CD14-positive monocyte (primary cell): Measurements from ENCODE around the gene UBE2I. TPM values are rescaled to one million over a fixed set of nuclear protein-coding genes. Genes with fewer than 3 reads are reported as not detected.

ENCODE experiments used
- DNase-seq, 3 donors: peaks; one replicate each; pipeline ENCODE4 v3.0.0-alpha.2; 2011 to 2022
- H2AFZ ChIP-seq: 2 replicates; pipeline ENCODE4 v1.6.0; 2012; ENCODE audit warnings: mild to moderate bottlenecking, low read depth, low read length, inconsistent platforms; ENCODE audit not compliant: insufficient read depth, poor library complexity, severe bottlenecking
- H3K27ac ChIP-seq, 2 donors: 1 replicate in 1 of 2; 2 replicates in 1 of 2; pipeline ENCODE4 v1.5.1; 2012 to 2013; ENCODE audit warnings: low read length in 2 of 2, control low read depth in 1 of 2, inconsistent platforms in 1 of 2, low read depth in 1 of 2, mild to moderate bottlenecking in 1 of 2
- H3K27me3 ChIP-seq, 2 donors: one replicate each; pipeline versions ENCODE4 v1.6.0 to v1.6.1; 2011 to 2013; ENCODE audit warnings: low read length in 2 of 2; ENCODE audit not compliant: control insufficient read depth in 2 of 2, insufficient read depth in 2 of 2
- H3K36me3 ChIP-seq, 2 donors: replicated peaks in 1 of 2; 1 replicate in 1 of 2; 2 replicates in 1 of 2; pipeline versions ENCODE4 v1.5.1 to v1.6.1; 2012 to 2013; ENCODE audit warnings: low read length in 2 of 2, control low read depth in 1 of 2, inconsistent platforms in 1 of 2, mild to moderate bottlenecking in 1 of 2; ENCODE audit not compliant: insufficient read depth in 2 of 2, control insufficient read depth in 1 of 2
- H3K4me1 ChIP-seq, 2 donors: 1 replicate in 1 of 2; 2 replicates in 1 of 2; pipeline versions ENCODE4 v1.5.1 to v1.6.1; 2012 to 2013; ENCODE audit warnings: low read length in 2 of 2, control low read depth in 1 of 2, inconsistent platforms in 1 of 2, mild to moderate bottlenecking in 1 of 2, moderate library complexity in 1 of 2; ENCODE audit not compliant: insufficient read depth in 2 of 2, control insufficient read depth in 1 of 2
- H3K4me2 ChIP-seq: replicated peaks from 2 replicates; pipeline ENCODE3; 2012; ENCODE audit warnings: low read length, moderate library complexity, mild to moderate bottlenecking; ENCODE audit not compliant: poor library complexity, severe bottlenecking; ENCODE audit errors: extremely low read depth
- H3K4me3 ChIP-seq, 3 experiments: fragments of 200-600 bp in 1 of 3; sonication (generic) in 1 of 3; replicated peaks in 1 of 3; 1 replicate in 2 of 3; 2 replicates in 1 of 3; pipeline ENCODE4 v1.5.1; 2011 to 2013; ENCODE audit warnings: low read length in 3 of 3, mild to moderate bottlenecking in 3 of 3, control low read depth in 2 of 3, low read depth in 2 of 3, inconsistent platforms in 1 of 3, moderate library complexity in 1 of 3
- H3K79me2 ChIP-seq: 2 replicates; pipeline ENCODE4 v1.6.0; 2012; ENCODE audit warnings: mild to moderate bottlenecking, control low read depth, inconsistent platforms, low read length, moderate library complexity; ENCODE audit not compliant: insufficient read depth
- H3K9ac ChIP-seq: 2 replicates; pipeline ENCODE4 v1.6.0; 2017; ENCODE audit warnings: low read length, mild to moderate bottlenecking; ENCODE audit not compliant: insufficient read depth, poor library complexity, severe bottlenecking
- H3K9me3 ChIP-seq, 2 donors: replicated peaks in 1 of 2; 1 replicate in 1 of 2; 2 replicates in 1 of 2; pipeline versions ENCODE4 v1.5.1 to v1.6.1; 2012 to 2013; ENCODE audit warnings: low read length in 2 of 2, control low read depth in 1 of 2; ENCODE audit not compliant: control insufficient read depth in 1 of 2, insufficient read depth in 1 of 2
- H4K20me1 ChIP-seq: 2 replicates; pipeline ENCODE4 v1.6.0; 2012; ENCODE audit warnings: mild to moderate bottlenecking, low read length, control low read depth, moderate library complexity; ENCODE audit not compliant: insufficient read depth
- H3K27ac Mint-ChIP-seq, 7 donors: one replicate each; pipeline ENCODE4 v1.8.0; 2020; ENCODE audit warnings: mild to moderate bottlenecking in 7 of 7, mixed read lengths in 7 of 7, moderate library complexity in 6 of 7, inconsistent platforms in 2 of 7
- H3K27me3 Mint-ChIP-seq, 3 donors: one replicate each; pipeline ENCODE4 v1.8.0; 2021 to 2022; ENCODE audit warnings: low read depth in 3 of 3, mild to moderate bottlenecking in 3 of 3, mixed read lengths in 3 of 3, moderate library complexity in 3 of 3, inconsistent platforms in 1 of 3
- H3K36me3 Mint-ChIP-seq, 2 donors: one replicate each; pipeline ENCODE4 v1.8.0; 2020; ENCODE audit warnings: mixed read lengths in 2 of 2, inconsistent platforms in 1 of 2, mild to moderate bottlenecking in 1 of 2
- H3K4me1 Mint-ChIP-seq: one replicate; pipeline ENCODE4 v1.8.0; 2020; ENCODE audit warnings: mild to moderate bottlenecking, mixed read lengths
- H3K4me3 Mint-ChIP-seq, 2 donors: one replicate each; pipeline ENCODE4 v1.8.0; 2020; ENCODE audit warnings: mild to moderate bottlenecking in 2 of 2, mixed read lengths in 2 of 2, moderate library complexity in 1 of 2
- H3K9me3 Mint-ChIP-seq, 7 donors: one replicate each; pipeline ENCODE4 v1.8.0; 2020 to 2022; ENCODE audit warnings: mixed read lengths in 7 of 7, mild to moderate bottlenecking in 6 of 7, moderate library complexity in 6 of 7, inconsistent platforms in 2 of 7
- WGBS: methylation state at CpG from one replicate; pipeline ENCODE4 v1.1.5; 2013; ENCODE audit warnings: missing lambda C conversion rate; ENCODE audit not compliant: insufficient coverage; 5-methylcytosine and 5-hydroxymethylcytosine counted together
- intact Hi-C, 2 donors: fragments of 100-400 bp; cut with micrococcal nuclease; formaldehyde crosslinking; loops; one replicate each; pipeline versions ENCODE4 v1.15.0 to v1.15.1; 2023
- polyA plus RNA-seq, 3 donors: library from polyadenylated mRNA; depleted of rRNA in 1 of 3; unstranded in 2 of 3; stranded (reverse) in 1 of 3; fragments of 300-500 nt in 2 of 3; fragments of >200 nt in 1 of 3; fragmentation: Illumina TruSeq in 2 of 3; gene quantifications; 1 replicate in 2 of 3; 2 replicates in 1 of 3; pipeline ENCODE4 v1.2.3, GENCODE V29; 2012 to 2021
- TF ChIP-seq, protein P1 (sequence below): fragments of 200-600 bp; IDR thresholded peaks from one replicate; pipeline ENCODE4 v1.8.0; 2022; ENCODE audit warnings: antibody characterized with exemption, mild to moderate bottlenecking

Gene UBE2I
- polyA plus RNA-seq, 3 donors: 76.8 to 112 (median 88.8) TPM

DNA sequence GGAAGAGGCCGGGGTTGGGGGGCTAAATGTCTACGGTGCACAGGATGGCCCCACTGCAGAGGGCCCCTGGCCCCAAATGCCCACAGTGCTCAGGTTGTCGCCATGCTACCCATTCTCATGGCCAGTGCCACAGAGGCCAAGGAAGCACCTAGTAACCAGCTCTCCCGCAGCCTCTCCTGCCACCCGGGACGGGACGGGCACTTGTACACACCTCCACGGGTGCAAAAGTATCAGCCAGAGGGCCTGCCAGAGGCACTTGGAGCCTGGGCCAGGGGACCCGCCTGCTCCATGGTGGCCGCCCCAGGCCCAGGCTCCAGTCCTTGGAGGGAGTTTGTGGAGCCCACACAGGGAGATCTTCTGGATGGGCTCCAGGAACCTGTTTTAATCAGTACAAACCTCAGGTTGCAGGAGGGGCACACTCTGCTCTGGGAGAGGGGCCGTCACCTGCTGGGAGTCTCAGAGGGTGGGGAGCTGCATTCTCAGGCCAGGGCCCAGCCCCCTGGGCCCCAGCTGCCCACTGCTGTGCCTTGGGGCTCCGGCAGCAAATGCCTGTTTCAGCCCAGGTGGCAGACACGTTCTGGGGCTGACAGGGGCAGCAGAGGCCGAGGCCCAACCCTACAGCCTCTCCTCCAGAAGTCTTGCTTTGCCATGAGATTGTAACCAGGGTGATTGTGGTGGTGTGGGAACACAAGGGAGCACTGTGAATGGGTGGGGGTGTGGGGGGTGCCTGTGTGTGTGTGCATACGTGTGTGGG, 45.7 kb upstream of the UBE2I start:
- Mint-ChIP-seq H3K27me3 (peaks cover 27 to 47% (median 36%) of the 10 kb centered on the region in 3 donors), H3K4me1 (peaks cover 4% of the 10 kb centered on the region), H3K4me3 (no peak overlapping the region), H3K9me3 (peaks cover 3 to 12% (median 6%) of the 10 kb centered on the region in 7 donors), H3K36me3 (no peaks in the 10 kb centered on the region), H3K27ac (no peak overlapping the region)
- H4K20me1 ChIP-seq: no peaks in the 10 kb centered on the region
- no peak overlapping the region for H3K9ac ChIP-seq
- no peak overlapping the region for H2AFZ ChIP-seq
- no peak overlapping the region for H3K27ac ChIP-seq
- intact Hi-C loops: loop anchor here in 1 of 2 donors (10.0 kb wide), 1 partner anchor 49 kb away; no protein-coding TSS in a partner anchor
- no peak overlapping the region for H3K4me2 ChIP-seq
- no peaks in the 10 kb centered on the region for H3K36me3 ChIP-seq
- H3K9me3 ChIP-seq: no peaks in the 10 kb centered on the region
- no peak overlapping the region for H3K4me3 ChIP-seq
- WGBS: 93% methylated on average over 11 of the region's 15 CpGs
- H3K4me1 ChIP-seq: no peaks in the 10 kb centered on the region
- H3K27me3 ChIP-seq: peaks cover 0 to 40% of the 10 kb centered on the region in 2 donors
- TF ChIP-seq, protein P1, sequence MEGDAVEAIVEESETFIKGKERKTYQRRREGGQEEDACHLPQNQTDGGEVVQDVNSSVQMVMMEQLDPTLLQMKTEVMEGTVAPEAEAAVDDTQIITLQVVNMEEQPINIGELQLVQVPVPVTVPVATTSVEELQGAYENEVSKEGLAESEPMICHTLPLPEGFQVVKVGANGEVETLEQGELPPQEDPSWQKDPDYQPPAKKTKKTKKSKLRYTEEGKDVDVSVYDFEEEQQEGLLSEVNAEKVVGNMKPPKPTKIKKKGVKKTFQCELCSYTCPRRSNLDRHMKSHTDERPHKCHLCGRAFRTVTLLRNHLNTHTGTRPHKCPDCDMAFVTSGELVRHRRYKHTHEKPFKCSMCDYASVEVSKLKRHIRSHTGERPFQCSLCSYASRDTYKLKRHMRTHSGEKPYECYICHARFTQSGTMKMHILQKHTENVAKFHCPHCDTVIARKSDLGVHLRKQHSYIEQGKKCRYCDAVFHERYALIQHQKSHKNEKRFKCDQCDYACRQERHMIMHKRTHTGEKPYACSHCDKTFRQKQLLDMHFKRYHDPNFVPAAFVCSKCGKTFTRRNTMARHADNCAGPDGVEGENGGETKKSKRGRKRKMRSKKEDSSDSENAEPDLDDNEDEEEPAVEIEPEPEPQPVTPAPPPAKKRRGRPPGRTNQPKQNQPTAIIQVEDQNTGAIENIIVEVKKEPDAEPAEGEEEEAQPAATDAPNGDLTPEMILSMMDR: no peak
- no peaks in the 10 kb centered on the region for H3K79me2 ChIP-seq
- no peak for DNase-seq

DNA sequence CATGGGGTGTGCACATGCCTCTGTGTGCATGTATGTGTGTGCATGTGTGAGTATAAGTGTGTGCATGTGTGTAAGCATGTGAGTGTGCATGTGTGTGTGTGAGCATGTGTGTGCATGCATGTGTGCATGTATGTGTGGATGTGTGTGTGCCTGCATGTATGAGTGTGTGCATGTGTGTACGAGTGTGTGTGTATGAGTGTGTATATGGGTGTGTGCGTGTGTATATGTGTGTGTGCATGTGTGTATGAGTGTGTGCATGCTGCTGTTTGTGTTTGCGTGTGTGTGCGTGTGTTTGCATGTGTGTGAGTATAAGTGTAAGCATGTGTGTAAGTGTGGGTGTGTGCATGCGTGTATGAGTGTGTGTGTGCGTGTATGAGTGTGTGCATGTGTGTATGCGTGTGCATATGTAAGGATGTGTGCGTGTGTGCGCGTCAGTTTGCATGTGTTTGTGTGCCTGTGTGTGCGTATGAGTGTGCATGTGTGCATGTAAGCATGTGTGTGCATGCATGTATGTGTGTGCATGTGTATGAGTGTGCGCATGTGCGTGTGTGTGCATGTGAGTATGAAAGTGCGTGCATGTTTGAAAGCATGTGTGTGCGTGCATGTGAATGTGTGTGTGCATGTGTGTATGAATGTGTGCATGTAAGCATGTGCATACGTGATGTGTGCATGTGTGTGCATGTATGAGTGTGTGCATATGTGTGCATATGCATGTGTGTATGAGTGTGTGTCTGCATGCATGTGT, 44.9 kb upstream of the UBE2I start:
- DNase-seq: no peak
- H3K4me1 ChIP-seq: no peaks in the 10 kb centered on the region
- H3K27ac Mint-ChIP-seq: no peak overlapping the region
- H3K36me3 Mint-ChIP-seq: no peaks in the 10 kb centered on the region
- H3K9me3 Mint-ChIP-seq: peaks cover 3 to 10% (median 6%) of the 10 kb centered on the region in 7 donors
- no peaks in the 10 kb centered on the region for H3K79me2 ChIP-seq
- no peaks in the 10 kb centered on the region for H3K36me3 ChIP-seq
- no peak overlapping the region for H3K4me3 ChIP-seq
- peaks cover 0 to 33% of the 10 kb centered on the region in 2 donors for H3K27me3 ChIP-seq
- H3K4me1 Mint-ChIP-seq: no peaks in the 10 kb centered on the region
- H3K9me3 ChIP-seq: no peaks in the 10 kb centered on the region
- no peak overlapping the region for H2AFZ ChIP-seq
- peaks cover 23 to 39% (median 32%) of the 10 kb centered on the region in 3 donors for H3K27me3 Mint-ChIP-seq
- H4K20me1 ChIP-seq: no peaks in the 10 kb centered on the region
- 95% methylated on average over 11 of the region's 16 CpGs for WGBS
- no peak overlapping the region for H3K4me2 ChIP-seq
- intact Hi-C loops: loop anchor here in 1 of 2 donors (10.0 kb wide), 1 partner anchor 50 kb away; no protein-coding TSS in a partner anchor
- TF ChIP-seq, protein P1: no peak
- H3K27ac ChIP-seq: no peak overlapping the region
- no peak overlapping the region for H3K4me3 Mint-ChIP-seq
- no peak overlapping the region for H3K9ac ChIP-seq
